PC-9 (cell line): Measurements from ENCODE around the gene MUSK.

Source experiments
- EZH2 ChIP-seq: fragments of 200-600 bp; sonication (generic); IDR thresholded peaks from 2 replicates; pipeline ENCODE4 v1.8.0; 2017; ENCODE audit warnings: antibody characterized with exemption, low read depth
- TF ChIP-seq, protein P1 (sequence below): fragments of 200-600 bp; sonication (generic); conservative IDR thresholded peaks from 2 replicates; pipeline ENCODE4 v1.6.1; 2017; ENCODE audit warnings: mixed run types, antibody characterized with exemption, mild to moderate bottlenecking, moderate library complexity

DNA sequence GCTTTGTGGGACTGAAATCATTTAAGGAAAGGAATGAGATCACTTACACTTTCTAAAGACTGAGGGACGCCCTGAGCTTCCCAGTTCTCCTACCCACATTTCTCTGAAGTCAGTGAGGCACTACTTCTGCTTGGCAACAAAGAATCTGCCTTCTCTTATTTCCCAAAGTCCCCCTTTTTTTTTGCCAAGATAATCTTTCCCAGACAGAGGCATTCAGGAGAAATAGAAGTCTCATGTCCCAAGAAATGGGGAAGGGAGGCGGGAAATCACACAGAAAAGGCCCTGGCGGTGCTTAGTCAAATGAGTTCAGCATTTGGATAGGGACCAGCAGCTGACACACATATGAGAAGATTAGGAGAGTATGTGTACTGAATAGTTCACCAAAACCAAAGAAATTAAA, 159.7 kb downstream of the MUSK start:
- TF ChIP-seq, protein P1, sequence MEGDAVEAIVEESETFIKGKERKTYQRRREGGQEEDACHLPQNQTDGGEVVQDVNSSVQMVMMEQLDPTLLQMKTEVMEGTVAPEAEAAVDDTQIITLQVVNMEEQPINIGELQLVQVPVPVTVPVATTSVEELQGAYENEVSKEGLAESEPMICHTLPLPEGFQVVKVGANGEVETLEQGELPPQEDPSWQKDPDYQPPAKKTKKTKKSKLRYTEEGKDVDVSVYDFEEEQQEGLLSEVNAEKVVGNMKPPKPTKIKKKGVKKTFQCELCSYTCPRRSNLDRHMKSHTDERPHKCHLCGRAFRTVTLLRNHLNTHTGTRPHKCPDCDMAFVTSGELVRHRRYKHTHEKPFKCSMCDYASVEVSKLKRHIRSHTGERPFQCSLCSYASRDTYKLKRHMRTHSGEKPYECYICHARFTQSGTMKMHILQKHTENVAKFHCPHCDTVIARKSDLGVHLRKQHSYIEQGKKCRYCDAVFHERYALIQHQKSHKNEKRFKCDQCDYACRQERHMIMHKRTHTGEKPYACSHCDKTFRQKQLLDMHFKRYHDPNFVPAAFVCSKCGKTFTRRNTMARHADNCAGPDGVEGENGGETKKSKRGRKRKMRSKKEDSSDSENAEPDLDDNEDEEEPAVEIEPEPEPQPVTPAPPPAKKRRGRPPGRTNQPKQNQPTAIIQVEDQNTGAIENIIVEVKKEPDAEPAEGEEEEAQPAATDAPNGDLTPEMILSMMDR = no peak
- no peak for TF ChIP-seq EZH2
